HepG2 (cell line): ENCODE results near the gene ABCG5. TPM values are rescaled to one million over a fixed set of nuclear protein-coding genes. Genes with fewer than 3 reads are reported as not detected.
A peak's percentile ranks its signal among the peaks of the same experiment; 100 is the strongest.

Source experiments
- DPF2 ChIP-seq: sonication (generic); formaldehyde crosslinking; IDR thresholded peaks from 2 replicates; pipeline ENCODE4 v1.4.0; 2020; ENCODE audit warnings: mild to moderate bottlenecking, low read depth, missing genetic modification reagents, borderline replicate concordance
- HNRNPL ChIP-seq: fragments of 200-400 bp; formaldehyde crosslinking; IDR thresholded peaks from 2 replicates; pipeline ENCODE4 v1.6.1; 2017; ENCODE audit warnings: mild to moderate bottlenecking, low read depth, low read length
- NFYC ChIP-seq: IDR thresholded peaks from 2 replicates; pipeline ENCODE4 v1.6.1; 2016; ENCODE audit warnings: missing genetic modification reagents, missing compliant biosample characterization
- TP53 ChIP-seq: sonication (generic); formaldehyde crosslinking; conservative IDR thresholded peaks from 2 replicates; pipeline ENCODE4 v1.4.0; 2020; ENCODE audit warnings: missing genetic modification reagents
- ZNF138 ChIP-seq: sonication (generic); formaldehyde crosslinking; IDR thresholded peaks from 2 replicates; pipeline ENCODE4 v1.5.0; 2020; ENCODE audit warnings: mild to moderate bottlenecking, low read depth, missing genetic modification reagents
- ZNF232 ChIP-seq: sonication (generic); formaldehyde crosslinking; IDR thresholded peaks from 2 replicates; pipeline ENCODE4 v1.4.0; 2020; ENCODE audit warnings: missing genetic modification reagents, borderline replicate concordance
- ZNF333 ChIP-seq: sonication (generic); formaldehyde crosslinking; IDR thresholded peaks from 2 replicates; pipeline ENCODE4 v1.4.0; 2020; ENCODE audit warnings: mild to moderate bottlenecking, missing genetic modification reagents, borderline replicate concordance
- ZNF431 ChIP-seq: sonication (generic); formaldehyde crosslinking; IDR thresholded peaks from 2 replicates; pipeline ENCODE4 v1.9.0; 2022; ENCODE audit warnings: missing genetic modification reagents, low read depth, mild to moderate bottlenecking, borderline replicate concordance
- ZNF549 ChIP-seq: sonication (generic); formaldehyde crosslinking; IDR thresholded peaks from 2 replicates; pipeline ENCODE4 v1.5.0; 2020; ENCODE audit warnings: missing genetic modification reagents
- ZNF720 ChIP-seq: sonication (generic); formaldehyde crosslinking; IDR thresholded peaks from 2 replicates; pipeline ENCODE4 v1.4.0; 2020; ENCODE audit warnings: missing genetic modification reagents
- ZNF773 ChIP-seq: sonication (generic); formaldehyde crosslinking; IDR thresholded peaks from 2 replicates; pipeline ENCODE4 v1.4.0; 2020; ENCODE audit warnings: missing genetic modification reagents, borderline replicate concordance
- polyA plus RNA-seq, 8 experiments: library from polyadenylated mRNA; depleted of rRNA in 3 of 8; stranded (reverse) in 7 of 8; unstranded in 1 of 8; fragments of >200 nt; fragmentation: Illumina TruSeq in 4 of 8; extraction: Trizol in 4 of 8; gene quantifications; 2 replicates each; pipeline versions ENCODE4 v1.2.1 to v1.2.3, GENCODE V29; 2011 to 2016; ENCODE audit warnings: low read depth in 4 of 8, missing spikeins in 1 of 8, mixed read lengths in 1 of 8; ENCODE audit not compliant: insufficient read depth in 1 of 8
- total RNA-seq, 5 experiments: library from RNA; depleted of rRNA; stranded (reverse); fragments of >200 nt; fragmentation: Illumina TruSeq; extraction: Trizol; gene quantifications; 2 replicates each; pipeline ENCODE4 v1.2.3, GENCODE V29; 2016; ENCODE audit warnings: low read depth in 1 of 5
- TF ChIP-seq, protein P1 (sequence below): IDR thresholded peaks from 2 replicates; pipeline ENCODE4 v1.6.1; 2016
- TF ChIP-seq, protein P2 (sequence below): sonication (generic); formaldehyde crosslinking; IDR thresholded peaks from 2 replicates; pipeline ENCODE4 v1.8.0; 2022; ENCODE audit warnings: mild to moderate bottlenecking, missing genetic modification reagents; ENCODE audit not compliant: insufficient replicate concordance
- TF ChIP-seq, protein P3 (sequence below): sonication (generic); formaldehyde crosslinking; IDR thresholded peaks from 2 replicates; pipeline ENCODE4 v1.9.0; 2021; ENCODE audit warnings: missing genetic modification reagents, borderline replicate concordance
- TF ChIP-seq, protein P4 (sequence below): sonication (generic); formaldehyde crosslinking; IDR thresholded peaks from 2 replicates; pipeline ENCODE4 v1.9.0; 2021; ENCODE audit warnings: missing genetic modification reagents, borderline replicate concordance
- TF ChIP-seq, protein P5 (sequence below): IDR thresholded peaks from 2 replicates; pipeline ENCODE4 v1.6.1; 2016; ENCODE audit warnings: missing biosample characterization, missing genetic modification reagents, low read depth

Gene ABCG5
- total and polyA plus RNA-seq, 2 of the 13 experiments (the other 11 are each of a cell fraction or from before 2014, with no cell fraction given) = 15.1 to 39.0 TPM

DNA sequence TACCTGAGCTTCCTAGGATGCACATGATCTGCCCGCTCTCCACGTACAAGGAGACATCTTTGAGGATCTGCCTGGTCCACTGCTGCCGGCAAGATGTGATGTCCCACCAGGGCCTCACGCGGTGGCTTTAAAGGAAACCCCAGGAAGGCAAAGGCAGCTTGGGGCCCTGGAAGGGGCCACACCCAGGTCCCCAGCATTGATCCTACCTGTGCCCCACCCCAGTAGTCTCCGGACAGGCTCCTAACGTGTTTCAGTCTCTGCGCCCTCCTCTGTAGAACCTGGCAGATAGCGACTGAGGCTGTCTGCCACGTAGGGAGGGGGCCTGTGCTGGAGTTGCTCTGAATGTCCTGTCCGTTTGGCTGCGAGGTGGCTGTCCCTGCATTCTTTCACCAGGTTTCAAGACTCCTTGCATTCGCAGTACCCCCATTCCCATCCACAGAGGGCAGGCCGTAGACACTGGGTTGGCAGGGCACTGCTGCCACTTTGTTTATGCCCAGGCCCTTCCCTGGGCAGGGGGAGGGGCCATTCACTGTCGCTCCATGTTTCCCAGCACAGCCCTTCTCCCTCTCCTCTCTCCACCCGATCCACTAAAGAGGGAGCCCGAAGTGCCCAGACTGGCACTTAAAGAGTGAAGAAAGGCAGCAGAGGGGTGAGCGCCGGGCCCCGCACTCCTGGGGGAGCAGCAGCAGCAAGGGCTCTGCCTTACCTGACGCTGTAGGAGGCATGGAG, 644 bp downstream of the ABCG5 start (continued):
- TF ChIP-seq, protein P1, sequence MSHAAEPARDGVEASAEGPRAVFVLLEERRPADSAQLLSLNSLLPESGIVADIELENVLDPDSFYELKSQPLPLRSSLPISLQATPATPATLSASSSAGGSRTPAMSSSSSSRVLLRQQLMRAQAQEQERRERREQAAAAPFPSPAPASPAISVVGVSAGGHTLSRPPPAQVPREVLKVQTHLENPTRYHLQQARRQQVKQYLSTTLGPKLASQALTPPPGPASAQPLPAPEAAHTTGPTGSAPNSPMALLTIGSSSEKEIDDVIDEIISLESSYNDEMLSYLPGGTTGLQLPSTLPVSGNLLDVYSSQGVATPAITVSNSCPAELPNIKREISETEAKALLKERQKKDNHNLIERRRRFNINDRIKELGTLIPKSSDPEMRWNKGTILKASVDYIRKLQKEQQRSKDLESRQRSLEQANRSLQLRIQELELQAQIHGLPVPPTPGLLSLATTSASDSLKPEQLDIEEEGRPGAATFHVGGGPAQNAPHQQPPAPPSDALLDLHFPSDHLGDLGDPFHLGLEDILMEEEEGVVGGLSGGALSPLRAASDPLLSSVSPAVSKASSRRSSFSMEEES = no peak
- TF ChIP-seq ZNF333 (CRISPR knock-in tag) (no peak), ZNF773 (no peak), ZNF549 (no peak), ZNF720 (CRISPR knock-in tag) (no peak), DPF2 (CRISPR knock-in tag) (no peak), TP53 (CRISPR knock-in tag) (no peak), ZNF431 (CRISPR knock-in tag) (no peak), NFYC (CRISPR knock-in tag) (no peak), HNRNPL (peak; percentile 98), ZNF232 (CRISPR knock-in tag) (no peak), ZNF138 (CRISPR knock-in tag) (no peak)
- TF ChIP-seq, protein P2, sequence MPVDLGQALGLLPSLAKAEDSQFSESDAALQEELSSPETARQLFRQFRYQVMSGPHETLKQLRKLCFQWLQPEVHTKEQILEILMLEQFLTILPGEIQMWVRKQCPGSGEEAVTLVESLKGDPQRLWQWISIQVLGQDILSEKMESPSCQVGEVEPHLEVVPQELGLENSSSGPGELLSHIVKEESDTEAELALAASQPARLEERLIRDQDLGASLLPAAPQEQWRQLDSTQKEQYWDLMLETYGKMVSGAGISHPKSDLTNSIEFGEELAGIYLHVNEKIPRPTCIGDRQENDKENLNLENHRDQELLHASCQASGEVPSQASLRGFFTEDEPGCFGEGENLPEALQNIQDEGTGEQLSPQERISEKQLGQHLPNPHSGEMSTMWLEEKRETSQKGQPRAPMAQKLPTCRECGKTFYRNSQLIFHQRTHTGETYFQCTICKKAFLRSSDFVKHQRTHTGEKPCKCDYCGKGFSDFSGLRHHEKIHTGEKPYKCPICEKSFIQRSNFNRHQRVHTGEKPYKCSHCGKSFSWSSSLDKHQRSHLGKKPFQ (CRISPR knock-in tag) = no peak
- TF ChIP-seq, protein P3, sequence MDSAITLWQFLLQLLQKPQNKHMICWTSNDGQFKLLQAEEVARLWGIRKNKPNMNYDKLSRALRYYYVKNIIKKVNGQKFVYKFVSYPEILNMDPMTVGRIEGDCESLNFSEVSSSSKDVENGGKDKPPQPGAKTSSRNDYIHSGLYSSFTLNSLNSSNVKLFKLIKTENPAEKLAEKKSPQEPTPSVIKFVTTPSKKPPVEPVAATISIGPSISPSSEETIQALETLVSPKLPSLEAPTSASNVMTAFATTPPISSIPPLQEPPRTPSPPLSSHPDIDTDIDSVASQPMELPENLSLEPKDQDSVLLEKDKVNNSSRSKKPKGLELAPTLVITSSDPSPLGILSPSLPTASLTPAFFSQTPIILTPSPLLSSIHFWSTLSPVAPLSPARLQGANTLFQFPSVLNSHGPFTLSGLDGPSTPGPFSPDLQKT (CRISPR knock-in tag) = no peak
- TF ChIP-seq, protein P4, sequence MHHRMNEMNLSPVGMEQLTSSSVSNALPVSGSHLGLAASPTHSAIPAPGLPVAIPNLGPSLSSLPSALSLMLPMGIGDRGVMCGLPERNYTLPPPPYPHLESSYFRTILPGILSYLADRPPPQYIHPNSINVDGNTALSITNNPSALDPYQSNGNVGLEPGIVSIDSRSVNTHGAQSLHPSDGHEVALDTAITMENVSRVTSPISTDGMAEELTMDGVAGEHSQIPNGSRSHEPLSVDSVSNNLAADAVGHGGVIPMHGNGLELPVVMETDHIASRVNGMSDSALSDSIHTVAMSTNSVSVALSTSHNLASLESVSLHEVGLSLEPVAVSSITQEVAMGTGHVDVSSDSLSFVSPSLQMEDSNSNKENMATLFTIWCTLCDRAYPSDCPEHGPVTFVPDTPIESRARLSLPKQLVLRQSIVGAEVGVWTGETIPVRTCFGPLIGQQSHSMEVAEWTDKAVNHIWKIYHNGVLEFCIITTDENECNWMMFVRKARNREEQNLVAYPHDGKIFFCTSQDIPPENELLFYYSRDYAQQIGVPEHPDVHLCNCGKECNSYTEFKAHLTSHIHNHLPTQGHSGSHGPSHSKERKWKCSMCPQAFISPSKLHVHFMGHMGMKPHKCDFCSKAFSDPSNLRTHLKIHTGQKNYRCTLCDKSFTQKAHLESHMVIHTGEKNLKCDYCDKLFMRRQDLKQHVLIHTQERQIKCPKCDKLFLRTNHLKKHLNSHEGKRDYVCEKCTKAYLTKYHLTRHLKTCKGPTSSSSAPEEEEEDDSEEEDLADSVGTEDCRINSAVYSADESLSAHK (CRISPR knock-in tag) = no peak
- TF ChIP-seq, protein P5, sequence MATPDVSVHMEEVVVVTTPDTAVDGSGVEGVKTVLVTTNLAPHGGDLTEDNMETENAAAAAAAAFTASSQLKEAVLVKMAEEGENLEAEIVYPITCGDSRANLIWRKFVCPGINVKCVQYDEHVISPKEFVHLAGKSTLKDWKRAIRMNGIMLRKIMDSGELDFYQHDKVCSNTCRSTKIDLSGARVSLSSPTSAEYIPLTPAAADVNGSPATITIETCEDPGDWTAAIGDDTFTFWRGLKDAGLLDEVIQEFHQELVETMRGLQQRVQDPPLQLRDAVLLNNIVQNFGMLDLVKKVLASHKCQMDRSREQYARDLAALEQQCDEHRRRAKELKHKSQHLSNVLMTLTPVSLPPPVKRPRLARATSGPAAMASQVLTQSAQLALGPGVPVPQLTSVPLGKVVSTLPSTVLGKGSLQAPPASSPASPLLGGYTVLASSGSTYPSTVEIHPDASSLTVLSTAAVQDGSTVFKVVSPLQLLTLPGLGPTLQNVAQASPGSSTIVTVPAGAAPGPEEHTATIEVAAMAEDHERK (CRISPR knock-in tag) = no peak
